ENCODE measurements around the gene GRM4.

The GRM4 gene

DNA sequence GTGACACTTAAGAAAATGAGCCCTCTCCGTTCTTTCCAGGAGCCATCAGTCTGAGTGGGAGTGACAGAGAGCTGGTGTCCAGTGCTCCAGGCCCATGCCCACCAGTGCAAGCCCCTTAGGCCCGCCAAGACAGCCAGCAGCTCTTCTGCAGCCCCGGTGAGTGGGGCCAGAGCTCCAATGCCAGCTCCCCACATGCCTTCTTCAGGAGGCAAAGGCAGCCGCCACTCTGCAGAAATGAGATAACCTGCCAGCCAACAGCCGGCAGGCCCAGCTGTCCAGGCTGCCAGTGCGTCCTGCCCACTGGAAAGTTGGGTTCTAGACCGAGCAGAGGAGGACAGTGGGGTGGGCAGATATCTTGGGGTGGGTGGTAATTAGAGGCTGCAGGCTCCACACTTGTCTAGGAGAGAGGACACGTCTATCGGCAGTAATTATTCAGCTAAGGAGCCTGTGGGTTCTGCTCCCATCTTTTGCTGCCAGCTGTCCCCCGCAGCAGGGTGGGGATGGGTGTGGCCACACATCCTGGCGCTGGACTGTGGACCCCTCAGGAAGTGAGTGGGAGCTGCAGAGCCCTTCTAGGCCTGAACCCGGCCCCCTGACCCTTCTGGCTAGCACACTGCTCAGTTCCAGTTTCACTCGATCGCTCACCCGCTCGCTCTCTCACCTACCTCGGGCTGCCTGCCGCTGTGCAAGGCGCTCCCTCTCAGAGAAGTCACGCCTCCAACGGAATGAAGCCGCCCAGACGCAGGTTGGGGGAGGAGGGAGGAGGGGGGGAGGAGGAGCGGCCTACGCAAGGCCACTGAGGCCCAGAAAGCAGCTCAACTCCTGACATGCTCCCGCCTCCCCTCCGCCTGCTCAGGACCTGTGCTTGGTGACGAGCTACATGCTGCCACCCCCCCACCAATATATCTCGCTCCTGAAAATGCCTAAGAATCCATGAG is 3.6 kb downstream of the GRM4 start:
- DNase-seq: no peak

DNA sequence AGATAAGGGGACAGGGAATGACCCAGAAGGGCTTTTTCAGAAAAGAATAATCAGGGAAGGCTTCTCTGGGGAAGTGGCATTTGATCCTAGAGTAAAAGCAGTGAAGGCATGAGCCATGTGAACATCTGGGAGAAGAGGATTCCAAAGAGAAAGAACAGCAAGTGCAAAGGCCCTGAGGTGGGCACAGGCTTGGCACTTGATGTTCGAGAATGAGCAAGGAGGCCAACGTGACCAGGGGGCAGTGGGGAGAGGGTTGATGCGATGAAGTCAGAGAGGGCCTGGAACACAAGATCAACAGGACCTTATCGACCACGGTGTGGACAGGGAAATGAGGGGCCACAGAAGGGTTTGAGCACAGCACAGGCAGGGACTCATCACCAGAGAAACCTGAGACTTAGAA is 5.8 kb downstream of the GRM4 start:
- DNase-seq: no peak

DNA sequence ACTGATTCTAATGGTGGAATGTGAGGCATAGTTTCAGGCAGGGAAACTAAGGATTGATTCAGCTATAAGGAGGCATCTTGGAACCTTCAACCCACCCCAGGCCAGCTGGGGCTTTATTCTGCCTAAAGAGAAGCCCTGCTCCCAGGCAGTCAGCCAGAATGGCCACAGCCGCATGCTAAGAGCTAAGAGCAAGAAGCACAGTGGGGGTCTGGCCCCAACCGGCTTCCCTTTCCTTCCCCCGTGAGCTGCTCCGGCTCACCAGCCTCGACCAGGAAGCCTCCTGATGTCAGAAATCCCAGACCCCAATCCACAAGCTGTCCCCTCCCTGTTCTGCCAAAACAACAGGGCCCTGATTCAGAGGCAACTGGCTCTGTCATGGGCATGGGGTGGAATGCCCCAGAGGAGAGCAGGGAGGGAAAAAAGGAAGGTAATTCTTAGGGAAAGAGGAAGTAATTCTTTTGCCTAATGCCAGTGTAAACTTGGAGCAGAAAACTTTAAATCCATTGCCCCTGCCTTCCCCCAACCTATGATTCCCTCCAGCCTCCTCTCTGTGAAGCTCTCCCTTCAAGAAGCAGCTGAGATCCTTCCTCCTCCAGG is 6.9 kb downstream of the GRM4 start:
- peak; percentile 69 to 73 (median 72) for DNase-seq

DNA sequence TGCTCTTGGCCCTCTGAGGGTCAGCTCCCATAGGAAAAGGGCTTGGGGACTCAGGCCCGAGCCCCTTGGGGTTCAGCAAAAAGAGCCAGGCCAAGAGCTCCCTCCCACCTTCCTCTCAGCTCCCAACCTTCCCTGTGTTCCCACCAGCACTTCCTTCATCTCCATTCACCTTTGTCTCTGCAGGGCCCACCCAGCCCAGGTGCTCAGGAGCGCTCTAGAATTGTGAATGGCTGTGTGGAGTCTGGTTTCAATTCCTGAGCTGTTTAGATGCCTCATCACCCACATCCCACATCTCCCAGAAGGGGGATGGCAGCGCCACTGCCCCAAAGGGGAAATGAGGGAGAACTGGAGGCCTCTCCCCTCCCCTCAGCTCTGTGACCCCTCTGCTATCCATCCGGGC is 7.7 kb downstream of the GRM4 start:
- DNase-seq: no peak

DNA sequence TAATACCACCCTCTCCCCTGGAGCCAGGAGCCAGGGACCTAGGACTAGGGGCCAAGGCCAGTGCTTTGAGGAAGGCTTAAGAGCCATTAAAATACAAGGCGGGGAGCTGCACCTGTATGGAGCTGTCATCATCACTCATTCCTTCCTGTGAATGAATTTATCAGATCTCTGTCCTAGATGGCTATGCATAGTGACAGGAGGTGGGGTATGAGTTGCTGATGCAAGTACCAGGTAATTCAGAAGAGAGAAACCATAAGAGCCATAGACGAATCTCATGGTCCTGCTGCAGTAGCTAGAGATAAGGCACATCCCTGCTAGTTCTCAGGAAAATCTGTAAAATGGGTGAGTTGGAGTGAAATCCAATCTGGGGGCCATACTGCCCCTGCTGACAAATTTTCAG is 10.3 kb downstream of the GRM4 start:
- DNase-seq: no peak

DNA sequence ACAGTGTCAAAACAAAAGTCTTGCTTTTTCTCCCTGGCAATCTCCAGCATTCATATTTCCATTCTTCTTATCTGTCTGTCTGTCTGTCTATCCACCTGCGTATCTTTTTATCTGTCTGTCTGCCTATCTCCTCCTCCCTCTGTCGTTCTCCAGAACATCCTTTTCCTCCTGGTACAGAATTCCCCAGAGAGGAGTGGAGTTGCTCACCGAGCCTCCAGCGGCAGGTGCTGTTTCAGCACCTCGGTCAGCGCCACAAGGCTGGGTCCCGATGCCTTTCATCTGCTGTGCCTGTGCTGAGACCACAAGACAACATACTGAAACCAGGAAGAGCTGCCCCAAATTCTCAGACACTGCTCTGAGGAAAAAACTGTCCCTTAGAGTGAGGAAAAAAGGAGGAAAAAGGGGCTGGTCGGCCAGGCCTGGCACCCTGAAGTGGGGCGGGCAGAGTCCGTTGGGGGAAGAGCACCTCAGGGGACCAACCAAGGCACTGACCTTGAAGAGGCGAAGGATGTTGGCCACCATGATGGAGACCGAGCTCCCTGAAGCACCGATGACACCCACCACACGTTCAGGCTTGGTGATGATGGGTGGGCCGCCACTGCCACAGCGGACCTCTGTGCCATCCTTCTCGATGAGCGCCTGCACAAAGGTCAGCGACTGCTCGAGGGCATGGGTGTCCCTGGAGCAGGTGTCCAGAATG is 13.3 kb downstream of the GRM4 start:
- DNase-seq: peak in 1 of 3 donors; percentile 49

DNA sequence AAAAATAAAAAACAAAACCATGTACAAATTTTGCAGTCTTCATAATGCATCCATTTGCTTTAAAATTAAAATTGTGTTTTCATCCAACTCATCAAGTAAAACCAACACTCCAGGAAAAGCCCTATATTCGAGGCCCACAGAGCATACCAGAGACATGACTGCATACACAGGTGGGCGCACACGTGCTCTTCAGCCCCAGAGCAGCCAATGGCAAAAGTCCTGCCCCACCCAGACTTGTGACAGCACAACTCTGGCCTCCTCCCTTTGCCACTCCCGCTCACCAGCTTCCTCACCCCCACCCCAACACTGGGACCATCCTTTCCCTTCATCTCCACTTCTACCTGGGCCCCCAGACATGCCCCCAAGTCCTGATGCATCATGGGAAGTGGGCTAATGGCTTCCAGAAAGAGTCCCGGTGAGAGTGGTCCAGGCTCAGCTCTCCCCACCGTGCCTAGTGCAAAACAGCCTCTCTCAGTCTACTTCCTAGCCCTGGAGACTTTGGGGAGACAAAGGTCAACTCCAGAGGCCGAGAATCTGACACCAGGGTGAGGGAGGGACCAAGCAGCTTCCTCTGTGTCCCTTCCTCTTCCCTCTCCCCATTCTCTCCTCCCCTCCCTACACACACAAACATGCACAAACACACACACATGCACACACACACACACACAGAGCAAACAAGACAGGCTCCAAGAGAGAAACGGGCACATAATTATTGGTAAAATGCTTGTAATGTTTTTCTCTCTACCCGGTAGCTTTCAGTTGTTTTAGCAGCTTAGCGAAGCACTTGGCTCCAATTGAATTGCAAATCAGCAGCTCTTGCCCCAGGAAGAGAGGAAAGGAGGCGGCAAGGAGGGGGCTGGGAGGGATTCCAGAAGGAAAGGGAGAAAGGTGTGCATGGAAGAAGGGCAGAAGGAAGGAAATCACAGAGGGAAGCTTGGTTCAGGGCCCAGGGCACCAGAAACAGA is 14.3 kb downstream of the GRM4 start:
- DNase-seq: no peak

DNA sequence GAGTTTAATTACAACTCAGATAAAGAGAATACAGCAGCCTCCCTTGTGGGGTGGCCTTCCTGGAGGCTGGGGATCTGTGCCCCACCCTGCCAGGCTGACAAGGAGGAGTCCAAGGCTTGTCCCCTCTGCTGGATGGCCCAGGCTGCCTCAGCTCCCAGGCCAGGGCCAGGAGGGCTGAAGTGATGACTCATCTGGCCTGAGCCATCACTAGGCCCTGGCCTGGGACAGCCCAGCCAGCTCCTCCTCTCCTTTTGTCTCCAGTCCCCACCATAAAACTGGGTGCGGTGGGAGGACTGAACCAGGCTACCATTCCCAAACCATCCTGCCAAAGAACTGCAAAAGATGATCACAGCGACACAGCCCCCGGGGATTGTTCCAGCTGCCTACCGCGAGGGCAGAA is 15.0 kb downstream of the GRM4 start:
- no peak for DNase-seq

DNA sequence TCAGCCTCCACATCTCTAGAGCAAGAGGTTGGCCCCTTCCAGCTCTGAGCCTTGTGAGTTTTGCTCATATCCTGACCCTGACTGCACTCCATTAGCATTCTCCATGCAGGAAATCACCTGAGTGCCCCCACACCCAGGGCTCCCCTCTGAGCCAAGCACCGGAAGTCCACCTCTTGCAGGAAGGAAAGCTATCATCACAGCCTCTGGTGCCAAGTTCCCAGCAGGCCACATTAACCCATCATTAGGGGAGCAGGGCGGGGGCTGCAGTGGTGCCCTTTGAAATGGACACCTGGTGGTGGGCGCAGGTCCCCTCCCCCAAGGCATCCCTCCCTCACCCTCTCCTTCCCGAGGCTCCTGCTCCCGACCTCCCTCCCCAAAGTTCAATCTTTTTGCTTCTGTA is 16.1 kb downstream of the GRM4 start:
- DNase-seq: no peak

DNA sequence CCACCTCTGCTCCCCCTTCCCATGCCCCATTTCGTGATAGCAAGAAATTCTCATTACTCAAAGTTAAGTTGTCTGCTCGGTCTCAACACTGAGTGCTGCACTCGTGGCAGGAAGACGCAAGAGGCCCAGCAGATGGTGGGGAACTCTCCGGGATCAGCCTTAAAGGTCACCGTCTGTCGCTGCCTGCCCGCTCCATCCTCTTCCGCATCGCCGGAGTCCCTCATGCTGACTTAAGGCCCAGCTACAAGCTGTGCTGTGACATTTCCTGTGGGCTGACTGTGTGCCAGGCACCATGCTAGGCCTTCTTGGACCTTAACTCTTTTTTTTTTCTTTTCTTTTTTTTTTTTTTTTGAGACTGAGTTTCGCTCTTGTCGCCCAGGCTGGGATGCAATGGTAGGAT is 17.8 kb downstream of the GRM4 start:
- DNase-seq: no peak

DNA sequence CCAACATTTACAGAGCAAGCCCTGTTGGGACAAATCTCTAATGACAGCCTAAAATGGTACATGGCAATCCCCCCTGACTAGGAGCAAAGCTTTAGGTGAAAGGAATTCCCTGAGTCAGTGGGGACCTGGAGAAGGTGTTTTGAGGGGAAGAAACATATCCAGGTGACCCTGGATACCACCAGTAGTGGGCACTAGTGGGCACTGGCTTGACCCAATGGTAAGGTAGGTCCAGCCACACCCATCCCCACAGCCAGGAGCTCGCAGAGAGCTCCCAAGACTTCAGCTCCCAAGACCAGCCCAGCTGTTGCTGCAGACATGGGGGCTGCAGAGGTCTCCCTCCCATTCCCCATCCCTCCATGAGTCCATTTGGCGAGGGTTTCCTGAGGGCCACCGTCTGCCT is 19.5 kb downstream of the GRM4 start:
- DNase-seq: no peak

DNA sequence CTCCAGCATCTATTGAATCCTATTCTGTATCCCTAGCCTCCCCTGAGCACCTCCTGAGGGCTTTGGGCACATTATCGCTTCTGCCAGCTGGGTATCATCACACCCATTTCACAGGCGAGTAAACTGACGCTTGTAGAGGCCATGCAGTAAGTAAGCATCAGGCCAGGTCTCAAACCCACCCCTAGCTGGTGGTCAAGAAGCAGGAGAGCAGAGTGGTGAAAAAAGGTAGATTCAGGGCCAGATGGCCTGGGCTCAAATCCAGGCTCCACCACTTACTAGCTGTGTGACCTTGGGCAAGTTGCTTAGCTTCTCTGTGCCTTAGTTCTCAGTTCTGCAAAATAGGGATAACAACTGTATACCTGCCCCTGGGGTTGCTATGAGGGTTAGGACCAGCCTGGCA is 19.9 kb downstream of the GRM4 start:
- no peak for DNase-seq

DNA sequence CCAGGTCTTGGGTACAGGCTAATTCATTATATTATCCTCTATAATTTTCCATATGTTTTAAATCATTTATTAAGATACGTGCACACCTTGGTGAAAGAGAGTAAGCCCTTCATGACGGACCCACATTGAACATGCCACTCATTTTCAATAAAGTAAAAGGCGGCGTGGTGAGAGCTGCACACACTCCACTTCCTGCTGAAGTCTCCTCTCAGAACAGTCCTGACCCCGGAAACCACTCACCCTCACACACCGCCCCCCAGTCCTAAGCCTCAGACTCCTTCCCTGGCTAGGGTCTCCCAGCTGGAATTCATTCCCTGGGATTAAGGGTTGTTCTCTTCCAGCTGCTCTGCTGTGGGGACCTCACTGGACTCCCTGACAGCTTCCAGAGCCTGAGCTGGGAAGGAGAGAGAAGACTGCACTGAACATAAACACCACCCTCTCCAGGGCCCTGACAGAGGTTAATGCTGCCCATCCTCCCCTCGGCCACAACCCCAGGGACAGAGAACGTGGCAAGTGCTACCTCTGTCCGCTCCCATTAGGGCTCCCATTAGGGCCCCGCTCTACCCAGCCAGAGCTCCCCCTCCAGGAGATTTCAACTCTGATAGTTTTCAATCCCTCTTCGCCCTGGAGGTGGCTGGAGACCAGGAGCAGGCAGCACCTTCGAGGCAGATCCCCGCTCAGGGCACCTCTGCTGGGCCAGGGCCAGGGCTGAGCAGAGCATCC is 24.8 kb downstream of the GRM4 start:
- DNase-seq: no peak

DNA sequence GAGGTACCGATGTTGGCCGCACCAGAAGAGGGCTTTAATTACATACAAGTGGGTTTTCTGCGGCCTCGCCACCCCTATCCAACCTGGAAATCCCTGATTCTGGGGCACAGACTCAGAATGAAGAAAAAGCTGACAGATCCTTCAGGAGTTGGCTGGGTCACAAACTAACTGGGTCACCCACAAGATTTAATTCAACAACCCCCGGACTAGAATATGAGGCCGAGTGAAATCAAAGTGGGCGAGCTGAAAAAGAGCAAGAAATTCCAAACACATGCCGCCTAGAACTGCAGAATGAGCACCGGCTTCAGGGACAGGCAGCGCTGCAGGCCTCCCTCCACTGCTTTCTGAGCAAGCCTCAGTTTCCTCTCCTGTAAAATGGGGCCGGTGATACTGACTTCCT is 30.0 kb downstream of the GRM4 start:
- DNase-seq: no peak

DNA sequence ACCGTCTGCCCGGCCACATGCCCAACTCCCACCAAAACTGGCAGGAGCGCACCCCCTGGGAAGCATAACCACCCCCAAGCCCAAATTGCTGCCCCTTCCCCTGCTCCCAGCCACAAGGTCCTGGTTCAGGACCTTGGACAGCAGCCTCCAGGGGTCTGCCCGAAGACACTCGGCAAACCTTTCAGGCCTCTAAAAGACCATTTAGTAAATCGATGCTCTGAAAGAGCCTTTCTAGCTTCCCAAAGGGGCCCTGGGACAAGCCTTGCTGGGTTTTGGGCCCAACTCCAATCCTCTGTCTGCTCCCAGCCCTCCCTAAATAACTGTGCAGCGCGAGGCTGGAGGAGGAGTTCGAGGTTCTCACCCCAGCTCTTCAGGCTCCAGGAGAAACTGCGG is 30.5 kb downstream of the GRM4 start:
- peak in 2 of 3 donors; percentile 17 to 35 for DNase-seq

DNA sequence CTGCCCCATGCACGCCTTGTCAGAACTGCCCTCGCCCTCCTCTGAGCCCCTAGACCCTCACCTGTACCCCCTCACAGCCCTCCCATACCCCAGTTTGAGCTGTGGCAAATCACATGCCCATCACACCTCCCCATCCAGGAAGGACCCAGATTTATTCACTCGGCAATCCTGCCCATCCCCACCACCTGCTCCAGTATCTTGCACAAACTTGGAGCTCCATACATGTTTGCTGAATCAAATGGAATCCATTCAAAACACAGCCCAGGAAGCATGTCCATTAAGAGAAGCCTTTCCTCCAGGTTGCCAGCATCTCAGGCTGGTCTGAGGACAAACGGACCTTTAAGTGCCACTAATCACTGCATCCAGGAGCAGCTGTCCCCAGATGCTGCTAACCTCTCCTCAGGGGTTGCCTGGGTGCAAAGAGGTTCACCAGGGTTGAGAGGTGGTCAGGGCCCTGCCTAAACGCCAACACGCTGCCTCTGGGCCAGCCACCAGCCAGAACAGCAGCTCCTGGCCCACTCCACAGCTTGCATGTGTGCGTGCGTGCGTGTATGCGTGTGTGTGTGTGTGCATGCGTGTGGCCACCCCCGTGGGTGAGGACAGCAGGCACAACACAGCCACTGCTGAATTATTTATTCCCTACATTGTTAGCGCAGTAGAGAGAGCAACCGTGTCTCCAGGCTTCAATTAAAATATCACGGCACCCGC is 31.0 kb downstream of the GRM4 start:
- no peak for DNase-seq

DNA sequence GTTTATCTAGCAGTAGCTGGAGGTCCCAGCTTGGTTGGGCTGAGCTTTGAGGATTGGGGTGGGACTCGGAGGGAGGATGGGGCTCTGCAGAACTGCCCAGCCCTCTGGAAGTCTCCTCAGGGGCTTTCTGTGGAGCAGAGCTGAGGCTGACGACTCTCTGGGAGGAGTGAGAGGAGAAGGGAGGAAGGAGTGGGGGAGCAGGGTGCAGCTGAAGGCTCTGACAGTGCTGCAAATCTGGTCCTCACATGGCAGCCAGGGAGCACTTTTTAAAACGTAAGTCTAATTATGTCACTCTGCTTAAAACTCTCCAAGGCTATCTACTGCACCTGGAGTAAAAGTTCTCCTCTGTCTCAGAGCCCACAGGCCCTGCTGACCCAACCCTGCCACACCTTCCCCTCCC is 32.4 kb downstream of the GRM4 start:
- no peak for DNase-seq

DNA sequence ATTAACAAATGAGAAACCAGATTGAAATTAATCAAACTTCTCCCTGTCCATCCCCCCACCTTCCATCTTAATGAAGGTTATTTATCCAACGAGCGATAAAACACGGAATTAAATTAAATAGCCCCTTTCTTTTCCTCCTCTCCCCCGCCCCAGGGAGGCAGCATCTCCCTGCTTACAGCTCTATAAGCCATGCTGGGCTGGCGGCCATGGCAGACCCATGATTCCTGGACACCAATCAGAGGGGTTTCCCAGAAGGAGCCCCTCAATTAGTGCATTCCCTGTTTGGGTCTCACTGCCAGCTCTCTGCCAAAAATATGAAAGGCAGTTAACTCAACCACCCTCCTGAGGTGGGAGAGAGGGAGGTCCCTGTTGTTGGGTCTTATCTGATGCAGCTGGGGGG is 33.8 kb downstream of the GRM4 start:
- DNase-seq: no peak

DNA sequence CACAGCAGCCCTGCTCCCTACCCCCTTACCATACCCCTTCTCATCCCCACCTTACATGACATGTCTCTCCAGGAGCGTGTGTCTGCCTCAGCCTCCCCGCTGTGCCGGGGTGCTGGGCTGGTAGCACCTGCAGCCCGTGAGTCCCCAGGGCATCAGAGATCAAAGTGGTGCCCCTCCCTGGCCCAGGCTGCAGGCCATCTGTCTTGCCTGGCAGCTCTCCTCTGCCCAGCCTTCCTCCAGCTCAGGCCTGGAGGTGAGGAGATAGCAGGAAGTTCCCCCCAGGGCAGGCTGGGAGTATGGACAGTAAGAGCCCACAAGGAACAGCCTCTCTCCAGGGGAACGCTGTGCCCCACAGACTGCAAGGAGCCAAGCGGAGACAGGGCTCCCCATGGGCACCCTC is 35.3 kb downstream of the GRM4 start:
- no peak for DNase-seq

DNA sequence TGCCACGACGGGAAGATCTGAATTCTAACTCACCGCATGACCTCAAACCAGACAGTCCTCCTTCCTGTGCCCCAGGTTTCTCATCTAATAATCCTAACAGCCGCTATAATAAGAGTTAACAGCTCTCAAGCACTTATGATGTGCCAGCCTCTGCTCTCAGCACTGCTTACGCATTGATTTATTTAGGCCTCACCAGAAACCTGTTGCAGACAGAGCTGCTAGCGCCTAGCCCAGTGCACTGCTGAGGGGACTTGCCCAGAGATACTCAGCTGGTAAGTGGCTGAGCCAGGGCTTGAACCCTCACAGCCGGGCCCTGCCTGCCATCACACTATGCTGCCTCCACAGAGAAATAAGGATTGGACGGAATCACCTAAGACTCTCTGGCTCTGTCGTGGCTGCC is 37.7 kb downstream of the GRM4 start:
- DNase-seq: no peak

DNA sequence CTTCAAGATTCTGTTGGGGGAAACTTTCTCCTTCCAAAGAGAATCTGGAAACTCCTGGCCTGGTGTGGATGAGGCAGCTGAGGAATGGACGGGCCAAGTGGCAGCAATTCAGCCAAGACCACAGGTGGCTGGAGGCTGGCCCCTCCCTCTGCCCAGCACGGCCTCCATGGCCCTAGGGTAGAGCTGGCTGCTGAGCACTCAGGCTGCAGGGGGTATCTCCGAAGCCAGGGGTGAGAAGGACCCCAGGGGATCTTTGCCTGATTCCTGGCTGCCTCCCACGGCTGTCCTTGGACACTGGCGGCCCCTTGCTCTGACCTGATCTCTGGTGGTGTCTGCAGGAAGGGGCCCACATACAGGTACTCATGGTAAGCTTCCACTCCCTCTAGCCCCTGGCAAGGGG is 39.0 kb downstream of the GRM4 start:
- DNase-seq: no peak
